Measurements from ENCODE around the gene PLPPR1. TPM values are rescaled to one million over a fixed set of nuclear protein-coding genes. Genes with fewer than 3 reads are reported as not detected.

Gene PLPPR1
- total RNA-seq, 2 donors from 2014 or later: 0.46 to 0.73 TPM

- no peak for ATAC-seq
- no peak for DNase-seq
- intact Hi-C loops (cut with DNase I, micrococcal nuclease): no loop called here
Observed at GRCh38 chr9:101356619-101357018, 328.1 kb downstream of the PLPPR1 start.

GRCh38 chr9:101359679-101360078 is 331.2 kb downstream of the PLPPR1 start:
- intact Hi-C loops (cut with DNase I, micrococcal nuclease): no loop called here
- DNase-seq: no peak
- no peak for ATAC-seq

DNA sequence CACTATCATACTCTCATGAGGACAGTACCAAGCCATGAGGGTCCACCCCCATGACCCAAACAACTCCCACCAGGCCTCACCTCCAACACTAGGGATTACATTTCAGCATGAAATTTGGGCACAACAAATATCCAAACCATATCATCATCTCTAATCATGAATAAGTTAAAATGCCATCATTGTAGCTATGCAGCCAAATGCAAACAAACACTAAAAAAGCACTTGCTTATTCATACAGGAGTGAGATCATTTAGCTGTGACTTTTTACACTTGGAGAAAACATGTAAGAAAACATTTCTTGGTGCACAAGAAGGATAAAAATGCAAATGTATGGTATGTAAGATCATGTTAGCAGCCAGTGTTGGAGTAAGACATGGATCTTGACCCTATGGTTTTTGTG is 332.1 kb downstream of the PLPPR1 start:
- ATAC-seq (no peak), DNase-seq (no peak)
- intact Hi-C loops (cut with DNase I, micrococcal nuclease): no loop called here

DNA sequence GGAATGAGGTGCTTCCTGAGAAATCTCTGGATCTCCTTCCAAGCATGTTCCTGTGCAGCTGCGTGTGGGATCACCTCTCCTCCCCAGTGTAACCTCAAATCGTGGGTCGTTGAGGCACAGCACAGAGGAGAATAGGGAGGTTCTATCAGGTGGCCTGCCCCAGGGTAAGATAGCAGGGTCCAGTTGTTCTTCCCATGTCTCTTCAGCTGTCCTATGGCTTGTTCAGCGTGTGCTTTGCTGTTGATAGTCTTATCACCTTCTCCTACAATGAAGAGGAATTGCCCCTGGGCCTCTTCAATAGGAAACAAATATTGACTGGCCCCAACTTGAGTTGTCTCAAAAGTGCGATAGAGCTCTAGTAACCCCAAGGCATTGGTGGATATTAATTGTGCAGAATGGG is 333.9 kb downstream of the PLPPR1 start:
- DNase-seq (no peak), ATAC-seq (no peak)
- intact Hi-C loops (cut with DNase I, micrococcal nuclease): no loop called here

DNA sequence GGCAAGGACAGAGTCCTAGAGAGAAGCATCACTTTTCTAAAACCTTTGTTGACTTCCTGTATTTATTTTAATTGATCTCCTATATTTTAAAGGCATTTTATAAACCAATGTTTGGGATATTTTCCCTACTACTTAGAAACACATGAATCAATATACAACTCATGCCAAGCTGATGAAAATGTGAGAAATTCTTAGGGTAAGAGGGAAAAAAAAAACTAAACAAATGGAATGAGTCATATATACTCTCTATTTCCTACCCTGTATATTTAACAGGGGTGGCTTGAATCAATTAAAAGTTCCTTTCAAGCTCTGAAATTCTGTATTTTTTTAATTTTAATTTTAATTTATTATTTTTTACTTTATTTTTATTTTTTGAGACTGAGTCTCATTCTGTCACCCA is 336.7 kb downstream of the PLPPR1 start:
- ATAC-seq (no peak), DNase-seq (no peak)
- intact Hi-C loops (cut with DNase I, micrococcal nuclease): no loop called here

DNA sequence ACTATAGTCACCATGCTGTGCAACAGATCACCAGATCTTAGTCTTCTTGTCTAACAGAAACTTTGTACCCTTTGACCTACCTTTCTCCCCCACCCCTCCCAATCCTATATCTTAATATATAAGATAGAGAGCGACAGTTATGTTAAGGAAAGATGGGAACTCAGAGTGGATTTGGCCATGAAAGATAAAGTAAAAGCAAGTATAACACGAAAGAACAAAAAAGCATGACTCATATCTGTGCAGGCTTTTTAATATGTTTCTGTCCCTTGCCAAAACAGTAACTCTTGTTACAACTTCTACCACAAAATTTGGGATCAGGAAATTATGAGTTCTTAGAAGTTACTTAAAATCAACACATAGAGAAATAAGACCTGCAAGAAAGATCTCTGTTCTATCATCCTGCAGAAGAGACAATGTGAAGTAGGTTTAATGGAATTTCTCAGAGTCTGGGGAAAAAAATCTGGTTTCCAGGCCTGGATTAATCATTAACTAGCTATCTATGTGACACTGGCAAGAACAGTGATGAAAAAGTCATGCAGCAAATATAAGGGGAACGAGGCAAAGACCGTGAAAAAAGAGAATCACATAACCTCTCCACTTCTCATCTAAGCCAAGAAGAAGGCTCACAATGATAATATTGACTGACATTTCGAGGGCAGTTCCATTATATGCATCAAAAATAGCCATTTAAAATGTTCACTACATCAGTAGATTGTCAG is 337.7 kb downstream of the PLPPR1 start:
- DNase-seq: no peak
- ATAC-seq: no peak
- intact Hi-C loops (cut with DNase I, micrococcal nuclease): no loop called here

- DNase-seq: no peak
- intact Hi-C loops (cut with DNase I, micrococcal nuclease): no loop called here
- no peak for ATAC-seq
Observed at GRCh38 chr9:101367323-101367722, 338.8 kb downstream of the PLPPR1 start.

GRCh38 chr9:101369286-101369685 is 340.8 kb downstream of the PLPPR1 start:
- ATAC-seq (no peak), DNase-seq (no peak)

DNA sequence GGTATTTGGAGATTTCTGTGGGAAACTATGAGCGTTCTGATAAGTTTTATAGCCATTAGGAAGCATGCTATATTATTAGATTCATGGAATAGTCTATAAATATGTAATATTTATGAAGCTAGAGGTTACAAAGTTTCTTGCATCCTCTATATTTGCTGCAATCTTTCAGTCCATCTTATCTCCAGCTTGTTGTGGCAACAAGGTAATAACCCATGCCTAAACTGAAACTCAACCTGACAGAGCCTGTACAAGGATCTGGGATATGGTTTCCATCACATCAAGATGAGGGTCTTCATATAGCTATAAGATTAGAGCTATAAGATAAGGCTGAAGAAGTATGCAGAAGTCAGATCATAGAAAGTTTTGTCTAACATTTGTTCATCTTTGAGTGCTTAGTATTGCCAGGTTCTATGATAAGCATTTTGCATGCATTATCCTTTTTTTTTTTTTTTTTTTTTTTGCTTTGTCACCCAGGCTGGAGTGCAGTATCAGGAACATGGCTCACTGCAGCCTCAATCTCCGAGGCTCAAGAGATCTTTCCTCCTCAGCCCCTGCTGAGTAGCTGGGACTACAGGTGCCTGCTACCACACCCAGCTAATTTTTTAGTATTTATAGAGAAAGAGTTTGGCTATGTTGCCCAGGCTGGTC is 341.5 kb downstream of the PLPPR1 start:
- intact Hi-C loops (cut with DNase I, micrococcal nuclease): no loop called here
- ATAC-seq: no peak

More at GRCh38 chr9:101369286-101369685, 340.8 kb downstream of the PLPPR1 start:
- intact Hi-C loops (cut with DNase I, micrococcal nuclease): no loop called here

DNA sequence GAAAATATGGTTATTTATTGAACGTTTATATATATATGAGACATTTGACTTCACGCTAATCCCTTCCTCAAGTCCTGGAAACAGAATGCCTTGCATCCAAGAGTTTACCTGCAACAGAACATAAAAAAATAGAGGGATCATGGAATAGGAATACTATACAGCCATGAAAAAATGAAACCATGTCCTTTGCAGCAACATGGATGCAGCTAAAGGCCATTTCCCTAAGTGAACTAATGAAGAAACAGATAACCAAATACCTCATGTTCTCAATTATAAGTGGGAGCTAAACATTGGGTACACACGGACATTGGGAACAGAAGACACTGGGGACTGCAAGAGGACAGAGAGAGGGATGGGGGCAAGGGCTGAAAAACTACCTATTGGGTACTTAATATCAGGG is 343.3 kb downstream of the PLPPR1 start:
- DNase-seq: no peak
- intact Hi-C loops (cut with DNase I, micrococcal nuclease): no loop called here
- no peak for ATAC-seq

More for the DNA sequence above, 341.5 kb downstream of the PLPPR1 start:
- DNase-seq: no peak

GRCh38 chr9:101372327-101373118 is 344.0 kb downstream of the PLPPR1 start:
- ATAC-seq: no peak
- intact Hi-C loops (cut with DNase I, micrococcal nuclease): no loop called here
- DNase-seq: no peak
